ENCODE data around the gene MACROD2.

DNA sequence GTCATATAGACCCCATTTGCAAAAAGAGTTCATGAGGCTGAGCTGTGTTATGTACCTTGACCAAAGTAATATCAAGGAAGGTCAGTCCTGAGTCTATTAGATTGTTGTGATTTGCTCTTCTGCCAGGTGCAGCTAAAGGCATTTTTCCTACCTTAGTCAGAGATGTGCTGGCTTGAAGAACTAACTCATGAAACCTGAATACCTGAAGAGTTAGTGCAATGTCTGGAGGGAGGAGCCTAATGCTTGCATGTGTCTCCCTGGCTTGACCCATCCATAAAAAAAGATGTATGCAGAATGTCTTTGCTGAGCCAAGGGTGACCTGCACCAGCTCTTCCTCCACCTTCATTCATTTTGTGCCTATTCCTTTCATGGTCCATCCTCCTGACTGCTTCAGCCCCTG lies 1835.9 kb downstream of the MACROD2 start:
- TF ChIP-seq, protein P1, sequence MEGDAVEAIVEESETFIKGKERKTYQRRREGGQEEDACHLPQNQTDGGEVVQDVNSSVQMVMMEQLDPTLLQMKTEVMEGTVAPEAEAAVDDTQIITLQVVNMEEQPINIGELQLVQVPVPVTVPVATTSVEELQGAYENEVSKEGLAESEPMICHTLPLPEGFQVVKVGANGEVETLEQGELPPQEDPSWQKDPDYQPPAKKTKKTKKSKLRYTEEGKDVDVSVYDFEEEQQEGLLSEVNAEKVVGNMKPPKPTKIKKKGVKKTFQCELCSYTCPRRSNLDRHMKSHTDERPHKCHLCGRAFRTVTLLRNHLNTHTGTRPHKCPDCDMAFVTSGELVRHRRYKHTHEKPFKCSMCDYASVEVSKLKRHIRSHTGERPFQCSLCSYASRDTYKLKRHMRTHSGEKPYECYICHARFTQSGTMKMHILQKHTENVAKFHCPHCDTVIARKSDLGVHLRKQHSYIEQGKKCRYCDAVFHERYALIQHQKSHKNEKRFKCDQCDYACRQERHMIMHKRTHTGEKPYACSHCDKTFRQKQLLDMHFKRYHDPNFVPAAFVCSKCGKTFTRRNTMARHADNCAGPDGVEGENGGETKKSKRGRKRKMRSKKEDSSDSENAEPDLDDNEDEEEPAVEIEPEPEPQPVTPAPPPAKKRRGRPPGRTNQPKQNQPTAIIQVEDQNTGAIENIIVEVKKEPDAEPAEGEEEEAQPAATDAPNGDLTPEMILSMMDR (IDR thresholded peaks at IDR 0.05) = no peak
- no peak for TF ChIP-seq POLR2A (IDR thresholded peaks at IDR 0.05)

All from ovary (tissue), 3 donors.